ENCODE measurements around the gene APLP2.
"Not testable (repeated sequence)": the region's sequence is repeated elsewhere in the genome, so short reads cannot be mapped to it uniquely, and the experiment has no call there.

APLP2 gene

DNA sequence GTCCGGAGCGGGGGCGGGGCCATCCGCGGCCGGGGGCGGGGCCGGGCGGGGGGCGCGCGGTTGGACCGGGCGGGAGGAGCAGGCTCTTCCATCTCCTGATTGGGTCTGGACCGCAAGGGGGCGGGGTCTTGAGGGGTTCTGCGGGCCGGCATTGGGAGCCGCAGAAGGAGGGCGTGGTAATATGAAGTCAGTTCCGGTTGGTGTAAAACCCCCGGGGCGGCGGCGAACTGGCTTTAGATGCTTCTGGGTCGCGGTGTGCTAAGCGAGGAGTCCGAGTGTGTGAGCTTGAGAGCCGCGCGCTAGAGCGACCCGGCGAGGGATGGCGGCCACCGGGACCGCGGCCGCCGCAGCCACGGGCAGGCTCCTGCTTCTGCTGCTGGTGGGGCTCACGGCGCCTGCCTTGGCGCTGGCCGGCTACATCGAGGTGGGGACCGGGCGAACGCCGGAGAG, at the start of gene APLP2:
Gene APLP2 (plus strand): TSS at position 236 of the 450 bp plus-strand sequence. CDS start 84 bp downstream, at position 320.
- peak within 1 kb of the TSS; percentile 61 for H3K4me3 ChIP-seq (replicated peaks; ENCODE audit: low read depth, low read length)
- DNase-seq (ENCODE audit: extremely low read depth, low read depth), result peak; percentile 87
- TF ChIP-seq, protein P1, sequence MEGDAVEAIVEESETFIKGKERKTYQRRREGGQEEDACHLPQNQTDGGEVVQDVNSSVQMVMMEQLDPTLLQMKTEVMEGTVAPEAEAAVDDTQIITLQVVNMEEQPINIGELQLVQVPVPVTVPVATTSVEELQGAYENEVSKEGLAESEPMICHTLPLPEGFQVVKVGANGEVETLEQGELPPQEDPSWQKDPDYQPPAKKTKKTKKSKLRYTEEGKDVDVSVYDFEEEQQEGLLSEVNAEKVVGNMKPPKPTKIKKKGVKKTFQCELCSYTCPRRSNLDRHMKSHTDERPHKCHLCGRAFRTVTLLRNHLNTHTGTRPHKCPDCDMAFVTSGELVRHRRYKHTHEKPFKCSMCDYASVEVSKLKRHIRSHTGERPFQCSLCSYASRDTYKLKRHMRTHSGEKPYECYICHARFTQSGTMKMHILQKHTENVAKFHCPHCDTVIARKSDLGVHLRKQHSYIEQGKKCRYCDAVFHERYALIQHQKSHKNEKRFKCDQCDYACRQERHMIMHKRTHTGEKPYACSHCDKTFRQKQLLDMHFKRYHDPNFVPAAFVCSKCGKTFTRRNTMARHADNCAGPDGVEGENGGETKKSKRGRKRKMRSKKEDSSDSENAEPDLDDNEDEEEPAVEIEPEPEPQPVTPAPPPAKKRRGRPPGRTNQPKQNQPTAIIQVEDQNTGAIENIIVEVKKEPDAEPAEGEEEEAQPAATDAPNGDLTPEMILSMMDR (IDR thresholded peaks at IDR 0.05; ENCODE audit: low read depth, low read length, missing control alignments), result no peak

DNA sequence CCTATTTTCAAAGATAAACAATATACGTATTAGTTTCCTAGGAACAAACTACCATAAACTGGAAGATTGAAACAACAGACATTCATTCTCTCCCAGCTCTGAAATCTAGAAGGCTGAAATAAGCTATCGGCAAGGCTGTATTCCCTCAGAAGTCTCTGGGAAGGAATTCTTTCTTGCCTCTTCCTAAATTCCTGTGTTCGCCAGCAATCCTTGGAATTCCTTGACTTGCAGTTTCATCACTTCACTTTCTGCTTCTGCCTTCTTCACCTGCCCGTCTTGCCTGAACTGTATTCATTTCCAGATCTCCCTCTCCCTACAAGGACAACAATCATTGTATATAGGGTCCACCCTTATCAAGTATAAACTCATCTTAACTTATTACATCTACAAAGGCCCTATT, 49.4 kb upstream of the APLP2 start:
- H3K4me3 ChIP-seq (replicated peaks; ENCODE audit: low read depth, low read length), result no peak overlapping the region
- TF ChIP-seq, protein P1 (IDR thresholded peaks at IDR 0.05; ENCODE audit: low read depth, low read length, missing control alignments), result no peak
- DNase-seq (ENCODE audit: extremely low read depth, low read depth), result no peak

DNA sequence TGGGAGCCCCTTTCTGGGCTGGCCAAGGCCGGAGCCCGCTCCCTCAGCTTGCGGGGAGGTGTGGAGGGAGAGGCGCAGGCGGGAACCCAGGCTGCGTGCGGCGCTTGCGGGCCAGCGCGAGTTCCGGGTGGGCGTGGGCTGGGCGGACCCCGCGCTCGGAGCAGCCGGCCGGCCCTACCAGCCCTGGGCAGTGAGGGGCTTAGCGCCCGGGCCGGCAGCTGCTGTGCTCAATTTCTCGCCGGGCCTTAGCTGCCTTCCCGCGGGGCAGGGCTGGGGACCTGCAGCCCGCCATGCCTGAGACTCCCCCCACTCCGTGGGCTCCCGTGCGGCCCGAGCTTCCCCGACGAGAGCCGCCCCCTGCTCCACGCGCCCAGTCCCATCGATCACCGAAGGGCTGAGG, 48.1 kb upstream of the APLP2 start:
- not testable (repeated sequence) for H3K4me3 ChIP-seq (replicated peaks; ENCODE audit: low read depth, low read length); DNase-seq (ENCODE audit: extremely low read depth, low read depth)

DNA sequence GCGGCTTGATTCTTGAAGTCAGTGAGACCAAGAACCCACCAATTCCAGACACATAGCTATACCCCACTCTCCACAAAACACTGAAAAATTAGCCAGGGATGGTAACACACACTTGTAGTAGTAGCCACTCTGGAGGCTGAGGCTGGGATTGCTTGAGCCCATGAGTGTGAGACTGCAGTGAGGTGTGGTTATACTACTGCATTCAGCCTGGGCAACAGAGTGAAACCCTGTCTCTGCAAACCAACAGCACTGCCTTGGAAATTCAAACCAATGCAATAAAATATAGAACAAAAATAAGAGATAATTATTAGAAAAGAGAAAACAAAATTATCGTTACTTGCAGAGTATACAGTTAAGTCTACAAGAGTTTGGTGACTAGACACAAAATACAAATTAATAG, 46.9 kb upstream of the APLP2 start:
- TF ChIP-seq, protein P1 (IDR thresholded peaks at IDR 0.05; ENCODE audit: low read depth, low read length, missing control alignments), result no peak
- DNase-seq (ENCODE audit: extremely low read depth, low read depth), result no peak

DNA sequence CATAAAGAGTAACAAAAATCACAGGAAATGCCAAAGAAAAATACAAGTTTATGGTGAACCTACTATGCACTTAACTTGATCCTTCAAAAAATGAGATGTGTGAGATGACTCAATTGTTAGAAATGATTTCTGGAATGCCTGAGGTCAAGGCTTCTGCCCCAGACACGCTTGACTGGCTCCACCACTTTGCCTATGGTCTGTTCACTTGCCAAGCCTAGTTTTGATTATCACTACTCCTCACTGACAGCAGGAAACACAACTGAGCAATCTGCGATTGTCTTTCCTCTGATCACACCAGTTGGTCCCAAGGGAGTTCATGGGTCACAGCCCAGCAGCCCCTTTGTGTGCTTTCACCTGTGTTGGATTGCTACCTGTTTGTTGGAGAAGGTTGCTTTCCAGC, 46.5 kb upstream of the APLP2 start:
- DNase-seq (ENCODE audit: extremely low read depth, low read depth), result no peak
- TF ChIP-seq, protein P1 (IDR thresholded peaks at IDR 0.05; ENCODE audit: low read depth, low read length, missing control alignments), result no peak
- no peak overlapping the region for H3K4me3 ChIP-seq (replicated peaks; ENCODE audit: low read depth, low read length)

More for the DNA sequence above, 46.9 kb upstream of the APLP2 start:
- no peak overlapping the region for H3K4me3 ChIP-seq (replicated peaks; ENCODE audit: low read depth, low read length)

DNA sequence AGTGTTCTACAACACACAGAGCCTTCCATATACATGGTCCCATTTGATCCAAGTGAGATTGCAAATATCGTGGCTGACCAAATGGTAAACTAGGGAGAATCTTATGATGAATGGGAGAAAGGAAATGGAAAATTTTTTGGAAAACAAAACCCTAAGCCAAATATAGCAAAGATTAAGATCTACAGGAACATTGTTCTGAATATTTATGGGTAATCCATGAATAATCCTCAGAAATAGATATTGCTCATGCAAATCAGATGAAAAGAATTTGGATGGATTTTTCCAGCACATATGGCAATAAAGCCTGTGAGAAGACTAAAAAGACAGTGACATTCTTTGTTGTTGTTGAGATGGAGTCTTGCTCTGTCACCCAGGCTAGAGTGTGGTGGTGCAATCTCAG, 45.3 kb upstream of the APLP2 start:
- no peak overlapping the region for H3K4me3 ChIP-seq (replicated peaks; ENCODE audit: low read depth, low read length)
- DNase-seq (ENCODE audit: extremely low read depth, low read depth), result no peak
- TF ChIP-seq, protein P1 (IDR thresholded peaks at IDR 0.05; ENCODE audit: low read depth, low read length, missing control alignments), result no peak

DNA sequence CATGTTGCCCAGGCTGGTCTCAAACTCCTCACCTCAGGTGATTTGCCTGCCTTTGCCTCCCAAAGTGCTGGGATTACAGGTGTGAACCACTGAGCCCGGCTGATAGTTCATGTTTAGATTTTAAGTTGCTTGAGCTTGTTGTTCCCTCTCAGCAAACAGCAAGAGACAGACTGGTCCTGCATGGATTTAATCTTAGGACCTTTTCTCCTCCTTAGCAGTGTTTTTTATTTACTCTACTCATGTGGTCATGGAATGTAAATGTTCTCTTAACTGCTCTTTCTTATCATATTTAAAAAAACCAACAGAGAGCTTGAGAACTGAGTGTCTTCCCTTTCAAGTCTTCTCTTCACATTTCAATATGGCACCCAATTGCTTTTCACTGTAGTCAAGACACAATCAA, 44.3 kb upstream of the APLP2 start:
- TF ChIP-seq, protein P1 (IDR thresholded peaks at IDR 0.05; ENCODE audit: low read depth, low read length, missing control alignments), result no peak
- H3K4me3 ChIP-seq (replicated peaks; ENCODE audit: low read depth, low read length), result no peak overlapping the region
- no peak for DNase-seq (ENCODE audit: extremely low read depth, low read depth)

All from HFF-Myc (cell line).